Inflammatory macrophage treated with lipopolysaccharide for 4 hours (primary cell): Measurements from ENCODE around the gene FGF3.

Source experiments
- DNase-seq: peaks from one replicate; pipeline ENCODE4 v3.0.0-alpha.2; 2020

FGF3 gene

DNA sequence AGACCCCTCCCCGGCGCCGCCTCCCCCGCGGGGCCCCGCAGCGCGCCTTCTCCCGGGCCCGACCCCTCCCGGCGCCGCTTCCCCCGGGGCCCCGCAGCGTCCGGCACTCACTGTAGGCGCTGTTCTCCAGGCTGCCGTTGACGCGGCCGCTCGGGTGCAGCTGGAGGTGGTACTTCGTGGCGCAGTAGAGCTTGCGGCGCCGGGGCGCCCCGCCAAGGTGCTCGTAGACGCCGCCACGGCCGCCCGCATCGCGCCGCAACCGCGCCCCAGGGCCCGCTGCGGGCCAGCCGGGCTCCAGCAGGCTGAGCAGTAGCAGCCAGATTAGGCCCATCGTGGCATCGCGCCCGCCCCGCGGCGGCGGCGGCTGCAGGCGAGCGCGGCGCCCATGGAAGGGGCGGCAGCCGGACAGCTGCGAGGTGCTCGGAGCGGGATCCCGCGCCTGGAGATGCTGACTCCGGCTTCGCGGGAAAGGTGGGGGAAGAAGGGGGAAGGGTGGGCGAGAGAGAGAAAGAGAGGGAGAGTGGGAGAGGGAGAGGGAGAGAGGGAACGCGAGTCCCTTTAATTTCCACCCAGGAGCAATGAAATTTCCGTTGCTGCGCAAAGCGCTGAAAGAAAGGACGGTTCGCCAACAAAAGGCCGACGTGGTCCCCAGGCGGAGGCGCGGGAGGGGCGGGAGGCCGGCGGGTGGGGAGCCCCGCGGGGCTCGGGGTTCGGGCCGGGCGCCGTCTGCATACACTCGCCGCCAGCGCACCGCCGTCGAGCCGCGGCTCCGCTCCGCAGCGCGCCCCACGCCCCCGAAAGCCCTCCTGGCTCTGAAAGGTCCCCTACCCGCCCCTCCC is at the start of gene FGF3:
FGF3 (minus strand) TSS at position 814 of the 839 bp plus-strand sequence; CDS start at position 331, 483 bp downstream.
- DNase-seq, result no peak

DNA sequence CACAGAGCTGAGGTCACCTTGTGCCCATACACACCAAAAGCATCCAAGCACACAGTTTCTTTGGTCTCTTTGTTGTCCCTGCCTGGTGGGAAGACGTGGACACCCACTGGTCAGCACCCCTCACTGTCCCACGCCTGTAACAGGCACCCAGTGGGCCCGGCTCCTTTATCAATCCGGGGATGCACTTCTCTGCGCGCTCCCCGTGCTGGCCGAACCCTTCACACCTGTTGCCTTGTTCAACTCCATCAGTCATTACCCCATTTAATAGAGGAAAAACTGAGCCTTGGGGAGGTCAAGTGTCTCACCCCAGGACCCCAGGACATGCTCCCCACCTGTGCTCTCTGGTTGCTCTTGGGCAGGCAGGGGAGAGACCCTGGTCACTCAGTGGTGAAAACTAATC is 49.7 kb upstream of the FGF3 start:
- no peak for DNase-seq

DNA sequence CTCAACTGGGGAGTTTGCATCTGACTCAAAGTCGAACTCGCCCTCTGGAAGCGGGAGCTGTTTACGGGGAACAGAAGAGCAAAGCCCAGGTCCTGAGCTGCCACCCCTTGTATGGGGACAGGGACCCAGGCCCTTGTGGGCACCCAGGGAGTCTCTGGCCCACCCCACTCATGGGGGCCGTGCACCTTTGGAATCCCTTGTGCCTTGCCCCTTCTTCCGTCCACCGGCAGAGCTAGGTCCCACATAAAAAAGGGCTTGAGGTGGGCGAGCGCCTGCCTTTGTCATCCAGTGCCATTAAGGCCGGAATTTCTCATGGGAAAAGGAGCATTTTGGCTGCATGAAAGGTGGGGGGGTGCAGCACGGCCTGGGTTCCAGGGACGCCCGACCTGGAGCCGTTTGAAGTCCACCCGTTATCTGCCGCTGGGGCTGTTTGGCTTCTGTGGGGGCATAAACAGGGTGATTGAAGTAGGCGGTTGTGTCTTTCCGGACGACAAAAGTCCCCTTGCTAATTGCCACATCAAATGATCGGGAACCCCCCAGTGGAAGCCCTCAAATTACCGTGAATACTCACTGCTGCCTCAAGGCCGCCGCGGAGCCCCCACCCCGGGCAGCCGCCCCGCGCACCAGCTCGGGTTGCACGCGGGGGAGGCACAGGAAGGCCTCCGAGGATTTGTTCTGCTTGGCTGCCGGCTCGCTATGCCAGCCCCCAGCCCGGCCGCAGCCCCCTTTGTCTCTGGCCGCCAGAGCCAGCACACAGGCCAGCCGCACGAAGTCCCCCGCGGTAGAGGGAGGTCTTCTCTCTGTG is 49.0 kb upstream of the FGF3 start:
- DNase-seq, result no peak

DNA sequence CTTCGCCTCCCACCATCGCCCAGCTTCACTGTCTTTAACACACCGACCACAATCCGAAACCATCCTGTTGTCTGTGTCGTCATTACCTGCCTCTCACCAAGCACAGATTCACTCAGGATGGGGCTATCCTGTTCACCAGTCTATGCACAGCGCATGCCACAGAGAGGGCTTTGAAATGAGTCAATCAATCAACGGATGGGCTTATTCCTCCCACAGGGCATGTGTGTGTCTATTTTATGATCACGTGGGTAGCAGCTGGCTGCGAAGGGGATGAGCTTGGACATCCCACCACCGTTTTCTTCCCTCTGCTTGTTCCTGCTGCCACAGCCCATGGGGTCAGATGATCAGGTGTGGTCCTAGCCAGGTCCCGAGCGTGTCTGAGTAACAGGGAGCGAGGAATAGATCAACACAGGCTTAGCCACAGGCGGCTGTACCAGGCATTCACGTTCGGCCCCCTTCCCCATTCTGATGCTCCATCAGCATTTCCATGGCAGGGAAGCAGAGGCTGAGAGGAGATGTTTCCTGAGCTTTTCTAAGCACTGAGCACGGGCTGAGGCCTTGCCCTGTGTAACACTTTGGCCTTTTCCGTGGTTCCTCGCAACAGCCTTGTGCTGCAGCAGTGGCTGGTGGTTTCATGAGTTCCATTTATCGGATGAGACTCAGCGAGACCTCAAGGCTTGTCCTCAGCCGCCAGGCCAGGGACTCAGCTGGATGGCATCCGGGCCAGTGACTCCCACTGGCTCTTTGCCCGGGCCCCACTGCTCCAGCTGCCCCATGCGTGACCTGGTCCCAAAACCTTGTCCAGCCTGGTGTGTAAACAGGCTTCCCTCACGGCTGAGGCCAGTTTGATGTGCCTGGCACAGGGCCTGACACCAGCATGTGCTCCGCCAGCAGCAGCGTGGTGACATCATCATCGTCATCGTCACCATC is 48.1 kb upstream of the FGF3 start:
- DNase-seq, result no peak

DNA sequence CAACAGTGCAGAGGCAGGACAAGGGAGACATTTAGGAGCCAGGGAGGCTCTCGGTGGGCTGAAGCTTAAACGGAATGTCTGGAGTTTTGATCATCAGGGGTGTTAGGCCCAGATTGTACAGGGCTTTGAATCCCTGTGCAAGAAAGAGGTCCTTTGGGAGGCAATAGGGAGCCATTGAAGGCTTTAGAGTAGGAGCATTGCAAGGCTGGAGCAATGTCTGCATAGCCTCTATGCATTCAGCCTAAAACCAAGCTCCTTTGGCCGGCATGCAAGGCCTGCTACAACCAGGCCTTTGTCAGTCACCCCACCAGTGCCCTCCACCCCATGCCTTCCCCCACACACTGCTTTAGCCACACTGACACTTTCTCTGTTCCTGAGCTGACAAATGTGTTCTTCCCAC is 47.4 kb upstream of the FGF3 start:
- no peak for DNase-seq

DNA sequence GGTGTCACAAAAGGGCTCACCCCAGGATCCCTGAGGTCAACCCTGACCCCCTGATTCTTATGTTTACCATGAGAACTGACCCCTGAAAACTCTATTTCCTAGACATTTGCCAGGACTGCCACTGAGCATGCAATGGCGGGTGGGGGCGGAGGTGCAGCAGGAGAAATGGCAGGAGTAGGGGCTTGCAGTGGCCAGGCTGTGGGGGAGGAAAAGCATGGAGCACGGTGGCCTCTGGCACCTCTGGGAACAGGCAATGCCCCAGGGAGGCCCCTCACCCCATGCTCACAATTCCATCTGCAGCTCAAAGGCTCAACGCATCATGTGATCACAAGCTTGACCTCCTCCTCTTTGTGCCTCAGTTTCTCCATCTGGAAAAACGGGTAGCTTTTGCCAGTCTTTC is 46.5 kb upstream of the FGF3 start:
- no peak for DNase-seq

DNA sequence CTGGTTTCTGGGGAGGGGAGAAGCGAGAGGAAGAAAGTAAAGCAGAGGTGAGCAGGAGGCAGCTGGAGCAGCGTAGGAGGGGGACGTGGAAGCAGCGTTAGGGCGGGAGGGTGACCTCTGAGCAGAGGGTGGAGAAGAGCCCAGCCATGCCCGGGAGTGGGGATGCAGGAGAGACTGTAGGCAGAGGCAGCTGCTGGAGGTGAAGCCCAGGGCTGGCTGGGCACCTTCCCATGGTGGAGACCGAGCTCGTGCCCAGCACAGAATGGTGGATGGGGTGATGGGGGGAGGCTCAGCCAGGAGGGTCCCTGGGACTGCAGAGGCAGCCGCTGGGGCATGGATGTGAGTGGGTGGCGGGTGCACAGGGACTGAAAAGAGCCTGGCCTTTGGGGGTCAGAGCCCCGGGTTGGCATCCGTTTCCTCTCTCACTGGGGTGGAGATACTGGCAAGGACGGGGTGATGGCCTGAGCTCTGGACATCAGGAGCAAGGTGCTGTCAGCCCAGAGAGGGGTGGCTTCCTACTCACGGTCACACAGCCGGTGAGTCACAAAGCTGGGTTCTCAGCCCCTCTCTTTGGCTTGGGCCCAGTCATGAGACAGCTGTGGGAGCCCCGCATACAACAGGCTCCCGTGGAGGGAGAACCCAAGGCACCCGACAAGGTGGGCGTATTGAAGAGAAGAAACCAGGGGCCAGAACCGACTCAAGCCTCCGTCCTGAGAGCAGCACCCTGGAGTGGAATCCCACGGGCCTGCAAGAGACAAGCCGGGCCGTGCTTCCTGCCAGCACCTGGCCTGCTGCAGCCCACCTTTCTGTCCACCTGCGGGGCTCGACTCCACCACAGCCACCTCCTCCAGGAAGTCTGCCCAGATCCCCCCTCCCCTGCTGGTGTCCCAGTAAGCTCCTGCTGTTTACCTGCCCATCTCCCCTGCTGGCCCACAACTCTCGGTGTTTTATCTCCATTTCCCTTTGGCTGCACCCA is 45.8 kb upstream of the FGF3 start:
- no peak for DNase-seq

DNA sequence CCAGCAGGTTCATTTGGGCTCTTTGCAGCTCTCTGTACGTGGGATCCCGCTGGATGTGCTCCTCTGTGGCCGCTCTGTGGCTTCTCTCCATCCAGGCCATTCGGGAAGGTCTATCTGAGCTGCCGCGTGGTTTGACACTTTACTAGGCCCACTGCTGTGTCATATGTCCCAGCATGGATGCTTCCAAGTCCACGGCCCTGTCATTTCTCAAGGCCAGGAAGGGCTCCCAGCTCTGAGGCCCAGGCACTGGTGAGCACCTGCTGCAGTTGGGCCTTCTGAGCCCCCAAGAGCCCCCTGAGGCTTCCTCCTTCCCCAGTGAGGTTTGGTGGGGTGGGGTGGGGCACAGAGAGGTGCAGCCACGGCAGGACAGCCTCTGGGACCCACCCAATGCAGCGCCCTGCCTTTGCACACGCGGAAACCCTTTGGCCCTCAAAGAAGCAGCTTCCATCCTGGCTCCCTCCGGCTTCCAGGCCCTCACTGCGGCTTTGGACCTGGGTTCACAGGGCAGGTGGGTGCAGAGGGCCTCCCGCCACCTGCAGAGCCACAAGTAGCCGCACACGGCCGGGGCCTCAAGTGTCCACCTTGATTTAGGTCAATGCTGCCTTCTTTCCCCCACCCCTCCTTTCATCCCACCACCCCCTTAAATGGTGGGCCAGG is 44.5 kb upstream of the FGF3 start:
- DNase-seq, result no peak

DNA sequence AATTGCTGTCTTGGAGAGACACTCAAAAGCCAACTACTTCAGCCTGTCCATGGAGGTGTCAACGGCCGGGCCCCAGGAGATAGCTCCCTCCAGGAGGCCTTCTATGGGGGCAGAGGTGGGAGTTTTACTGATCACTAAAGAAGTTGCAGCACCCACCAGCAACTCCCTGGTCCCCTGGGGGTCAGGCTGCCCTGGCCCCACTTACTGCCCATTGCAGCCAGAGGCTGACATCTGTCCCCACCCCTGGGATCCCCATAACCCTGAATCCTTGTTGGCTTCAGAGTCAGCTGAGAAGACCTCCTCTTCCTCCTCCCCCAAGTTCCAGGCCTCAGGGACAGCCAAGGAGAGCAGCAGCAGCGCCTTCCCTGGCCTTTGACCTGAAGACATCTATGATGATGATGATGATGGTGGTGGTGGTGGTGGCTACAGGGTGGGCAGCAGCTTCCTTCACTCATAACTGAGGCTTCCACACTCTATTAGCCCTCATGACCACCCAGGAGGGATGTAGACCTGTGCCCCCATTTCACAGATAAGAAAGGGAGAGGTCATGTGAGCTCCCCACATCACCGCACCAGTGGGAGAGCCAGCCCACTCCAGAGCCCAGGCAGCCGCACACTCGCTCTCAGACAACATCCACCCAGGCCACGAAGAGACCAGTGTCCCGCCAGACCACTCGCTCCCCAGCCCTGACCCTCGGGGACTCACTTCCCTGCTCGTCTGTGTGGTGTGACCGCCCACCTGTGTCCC is 43.8 kb upstream of the FGF3 start:
- DNase-seq, result no peak

DNA sequence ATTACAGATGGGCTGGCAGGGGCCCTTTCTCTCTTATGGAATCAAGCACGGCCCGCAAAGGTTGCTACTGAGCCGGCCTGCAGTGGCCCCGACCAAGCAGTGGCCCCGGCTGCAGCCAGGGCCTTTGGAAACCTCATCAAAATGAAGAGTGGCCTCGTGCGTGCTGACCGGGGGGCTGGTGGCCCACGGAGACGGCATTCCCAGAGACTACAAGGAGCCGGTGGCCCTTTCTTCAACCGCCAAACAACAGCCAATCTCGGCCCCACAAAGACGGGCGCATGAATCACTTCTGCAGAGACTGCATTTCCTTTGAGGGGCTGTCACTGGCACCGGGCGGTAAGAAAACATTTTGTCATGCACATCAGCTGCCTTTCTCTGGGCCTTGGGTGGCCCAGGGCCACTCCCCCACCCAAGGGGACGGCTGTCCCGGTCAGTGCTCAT is 43.1 kb upstream of the FGF3 start:
- DNase-seq, result no peak

DNA sequence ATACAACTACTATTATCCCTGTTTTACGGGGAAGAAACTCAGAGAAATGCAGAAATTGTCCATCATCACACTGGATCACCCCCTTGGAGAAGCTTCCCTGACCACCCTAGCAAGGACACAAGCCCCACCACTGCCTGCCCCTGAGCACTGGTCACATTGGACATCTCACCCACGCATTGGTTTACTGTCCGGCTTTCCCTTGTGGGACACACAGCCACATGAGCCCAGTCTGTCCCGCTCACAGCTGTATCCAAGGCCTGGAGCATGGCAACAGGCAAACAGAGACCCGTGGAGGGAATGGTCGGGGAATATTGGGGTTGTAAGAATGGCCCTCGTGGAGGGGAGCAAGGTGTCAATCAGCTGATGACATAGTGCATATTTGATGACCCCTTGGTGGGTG is 42.7 kb upstream of the FGF3 start:
- no peak for DNase-seq

DNA sequence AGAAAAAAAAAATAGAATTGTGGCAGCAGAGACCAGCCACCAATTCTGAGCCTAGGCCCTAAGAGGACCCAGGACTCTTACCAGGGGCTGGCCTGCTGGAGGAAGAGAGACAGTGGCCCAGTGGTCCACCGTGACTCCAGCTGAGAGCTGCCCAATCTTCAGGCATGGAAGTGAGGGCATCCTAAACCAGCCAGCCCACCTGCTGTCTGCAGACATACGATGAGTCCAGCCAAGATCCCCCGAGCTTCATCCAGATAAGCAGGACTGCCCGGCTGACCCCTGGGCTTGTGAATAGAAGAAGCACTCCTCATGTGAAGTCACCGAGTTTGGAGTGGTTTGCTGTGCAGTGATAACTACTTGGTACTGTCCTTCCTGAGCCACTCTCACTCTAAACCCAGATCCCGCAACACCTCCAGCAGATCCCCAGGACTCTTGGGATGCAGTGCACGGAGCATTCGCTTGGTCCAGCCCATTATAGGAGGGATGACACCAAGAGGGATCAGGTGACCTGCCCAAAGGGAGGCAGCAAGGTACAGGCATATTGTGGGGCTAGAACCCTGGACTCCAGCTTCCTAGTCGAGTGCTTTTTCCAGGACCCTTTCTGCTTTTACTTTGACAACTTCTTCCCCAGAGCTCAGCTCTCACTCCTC is 41.7 kb upstream of the FGF3 start:
- no peak for DNase-seq

DNA sequence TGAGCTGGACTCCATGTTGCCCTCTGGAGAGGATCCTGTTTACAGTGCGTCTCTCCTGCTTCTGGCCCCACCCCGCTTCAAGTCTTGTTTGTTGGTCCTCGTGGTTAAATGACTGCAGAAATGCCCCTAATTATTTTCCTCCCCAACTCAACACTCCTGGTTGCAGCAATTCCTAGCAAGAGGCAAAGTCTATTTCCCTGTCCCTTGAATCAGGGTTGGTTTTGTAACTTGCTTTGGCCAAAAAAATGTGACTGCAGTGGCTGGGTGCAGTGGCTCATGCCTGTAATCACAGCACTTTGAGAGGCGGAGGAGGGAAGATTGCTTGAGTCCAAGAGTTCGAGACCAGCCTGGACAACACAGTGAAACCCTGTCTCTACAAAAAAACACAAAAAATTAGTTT is 41.0 kb upstream of the FGF3 start:
- no peak for DNase-seq

DNA sequence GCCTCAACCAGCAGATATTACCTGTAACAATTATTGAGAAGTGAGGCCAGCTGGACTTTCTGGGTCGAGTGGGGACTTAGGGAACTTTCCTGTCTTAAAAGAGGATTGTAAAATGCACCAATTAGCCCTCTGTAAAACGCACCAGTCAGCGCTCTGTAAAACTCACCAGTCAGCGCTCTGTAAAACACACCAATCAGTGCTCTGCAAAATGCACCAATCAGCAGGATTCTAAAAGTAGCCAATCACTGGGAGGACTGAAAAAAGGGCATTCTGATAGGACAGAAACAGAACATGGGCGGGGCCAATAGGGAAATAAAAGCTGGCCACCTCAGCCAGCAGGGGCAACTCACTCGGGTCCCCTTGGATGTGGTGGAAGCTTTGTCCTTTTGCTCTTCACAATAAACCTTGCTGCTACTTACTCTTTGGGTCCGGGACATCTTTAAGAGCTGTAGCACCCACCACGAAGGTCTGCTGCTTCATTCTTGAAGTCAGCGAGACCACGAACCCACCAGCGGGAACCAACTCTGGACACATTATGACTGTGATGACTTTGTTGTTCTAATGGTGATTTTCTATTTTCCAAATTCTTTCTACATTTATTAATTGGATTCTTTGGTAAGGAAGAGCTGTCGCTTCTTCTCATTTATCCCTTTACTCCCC is 40.2 kb upstream of the FGF3 start:
- no peak for DNase-seq

DNA sequence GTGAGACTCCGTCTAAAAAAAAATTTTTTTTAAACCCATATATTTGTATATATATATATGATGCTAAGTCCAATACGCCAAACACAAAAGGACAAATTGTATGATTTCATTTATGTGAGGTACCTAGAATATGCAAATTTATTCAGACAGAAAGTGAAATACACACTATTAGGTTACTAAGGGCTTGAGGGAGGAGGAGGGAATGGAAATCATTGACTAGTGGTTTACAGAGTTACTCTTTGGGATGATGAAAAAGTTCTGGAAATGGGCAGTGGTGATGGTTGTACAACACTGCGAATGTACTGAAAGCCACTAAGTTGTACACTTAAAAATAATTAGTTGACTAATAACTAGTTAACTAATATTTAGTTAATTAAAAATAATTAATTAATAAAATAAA is 36.2 kb upstream of the FGF3 start:
- no peak for DNase-seq

DNA sequence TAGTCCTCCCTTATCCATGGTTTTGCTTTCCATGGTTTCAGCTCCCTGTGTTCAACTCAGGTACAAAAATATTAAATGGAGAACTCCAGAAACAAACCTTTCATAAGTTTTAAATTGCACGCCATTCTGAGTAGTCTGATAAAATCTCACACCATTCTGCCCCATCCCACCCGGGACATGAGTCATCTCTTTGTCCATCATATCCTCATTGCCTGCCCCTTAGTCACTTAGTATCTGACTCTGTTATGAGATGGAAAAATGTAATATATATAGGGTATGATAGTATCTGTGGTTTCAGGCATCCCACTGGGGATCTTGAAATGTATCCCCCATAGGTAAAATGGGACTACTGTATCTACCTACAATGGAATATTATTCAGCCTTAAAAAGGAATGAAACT is 35.5 kb upstream of the FGF3 start:
- no peak for DNase-seq

DNA sequence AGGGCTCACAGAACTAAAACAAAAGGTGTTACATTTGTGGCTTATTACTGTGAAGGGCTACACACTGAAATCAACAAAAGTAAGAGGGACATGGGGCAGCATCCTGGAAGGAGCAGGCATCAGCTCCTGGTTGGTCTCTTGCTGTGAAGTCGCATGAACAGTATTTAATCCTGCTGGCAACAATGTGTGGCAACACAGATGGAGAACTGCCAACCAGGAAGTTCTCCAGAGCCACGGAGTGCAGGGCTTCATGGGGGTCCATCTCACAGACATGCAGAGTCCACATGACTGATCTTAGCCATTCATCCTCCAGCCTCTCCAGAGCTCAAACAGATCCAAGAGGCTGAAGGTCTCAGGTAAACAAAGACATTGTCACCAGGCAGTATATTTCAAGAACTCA is 32.8 kb upstream of the FGF3 start:
- no peak for DNase-seq

DNA sequence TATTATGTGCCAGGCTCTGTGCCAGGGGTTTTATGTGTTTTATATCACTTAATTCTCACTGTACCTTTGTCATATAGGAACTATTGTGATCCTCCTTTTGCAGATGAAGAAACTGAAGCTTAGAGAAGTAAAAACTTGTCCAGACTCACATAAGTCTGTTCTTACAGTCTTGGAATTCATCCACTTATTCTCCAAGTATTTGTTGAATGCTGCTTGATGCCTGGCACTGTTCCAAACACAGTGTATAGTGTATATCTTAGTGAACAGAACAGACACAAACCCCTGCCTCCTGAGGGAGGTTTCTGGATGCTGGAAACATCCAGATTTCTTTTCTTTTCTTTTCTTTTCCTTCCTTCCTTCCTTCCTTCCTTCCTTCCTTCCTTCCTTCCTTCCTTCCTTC is 29.0 kb upstream of the FGF3 start:
- DNase-seq, result no peak

DNA sequence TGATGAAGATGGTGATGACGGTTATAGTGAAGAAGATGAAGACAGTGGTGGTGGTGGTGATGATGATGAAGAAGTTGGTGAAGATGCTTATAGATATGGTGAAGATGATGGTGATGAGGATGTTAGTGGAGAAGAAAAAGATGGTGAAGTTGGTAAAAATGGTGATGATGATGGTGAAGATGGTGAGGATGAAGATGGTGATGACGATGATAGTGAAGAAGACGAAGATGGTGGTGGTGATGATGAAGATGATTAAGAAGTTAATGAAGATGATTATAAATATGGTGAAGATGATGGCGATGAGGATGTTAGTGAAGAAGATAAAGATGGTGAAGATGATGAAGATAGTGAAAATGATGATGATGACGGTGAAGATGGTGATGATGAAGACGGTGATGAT is 25.2 kb upstream of the FGF3 start:
- DNase-seq, result no peak

DNA sequence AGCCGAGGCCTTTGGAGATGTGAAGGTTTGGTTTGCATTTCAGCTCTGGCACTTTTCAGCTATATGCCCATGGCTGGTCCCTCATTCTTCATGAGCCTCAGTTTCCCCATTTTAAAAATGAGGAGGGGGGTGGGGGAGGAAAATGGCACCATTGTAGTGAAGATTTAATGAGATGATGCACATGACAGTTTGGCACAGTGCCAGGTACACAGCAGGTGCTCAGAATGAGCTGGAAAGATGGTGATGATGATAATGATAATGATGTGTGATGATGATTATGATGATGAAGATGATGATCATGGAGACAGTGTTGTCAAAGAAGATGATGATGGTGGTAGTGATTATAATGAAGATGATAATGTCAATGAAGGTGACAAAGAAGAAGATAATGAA is 24.3 kb upstream of the FGF3 start:
- no peak for DNase-seq
